HG03175 (cell line): ENCODE data around the gene TGFBR3.

Experiments used
- ATAC-seq: cut with Tn5 transposase; IDR thresholded peaks from one replicate; pipeline ENCODE4 v1.9.1; 2021; ENCODE audit warnings: mild to moderate bottlenecking, moderate library complexity; ENCODE audit not compliant: unreplicated experiment

TGFBR3 gene

GRCh38 chr1:91699339-91699974 is 186.5 kb downstream of the TGFBR3 start:
- no peak for ATAC-seq

DNA sequence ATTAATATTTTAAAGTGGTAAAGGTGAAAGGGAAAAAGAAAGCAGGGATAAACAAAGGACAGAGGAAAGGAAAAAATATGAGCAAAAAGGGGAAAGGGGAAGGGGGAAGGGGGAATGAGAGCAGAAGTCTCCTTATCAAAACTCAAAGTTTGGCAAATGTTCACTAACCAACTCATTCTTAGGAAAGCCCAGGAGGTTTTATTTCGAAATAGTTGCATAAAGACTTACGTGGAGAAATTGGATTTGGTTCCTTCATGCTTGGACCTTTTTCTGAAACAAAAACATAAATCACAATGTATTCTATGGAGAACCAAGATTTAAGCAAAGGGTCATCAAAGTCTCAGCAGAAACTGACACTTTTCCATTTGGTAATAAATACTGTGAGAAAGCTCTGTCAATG is 188.1 kb downstream of the TGFBR3 start:
- no peak for ATAC-seq

- ATAC-seq, result peak; percentile 93
Observed at GRCh38 chr1:91697416-91697815, 188.5 kb downstream of the TGFBR3 start.

DNA sequence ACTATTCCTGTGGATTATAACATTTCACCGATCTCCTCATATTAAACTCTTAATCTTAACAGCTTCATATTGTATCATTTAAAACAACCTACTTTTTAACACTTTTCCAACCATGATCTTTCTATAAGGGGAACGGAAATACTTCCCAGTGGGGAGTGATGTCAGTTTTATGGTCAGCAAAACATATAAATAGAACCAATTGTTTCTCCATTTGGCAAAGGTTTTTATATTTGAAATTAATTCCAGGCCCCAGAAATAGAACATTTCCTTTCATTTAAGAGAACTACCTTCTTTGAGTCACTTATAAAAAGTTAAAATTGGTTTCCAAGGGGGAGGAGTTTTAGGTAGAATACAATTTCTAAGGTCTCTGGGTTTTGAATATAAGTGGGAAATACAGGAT is 189.6 kb downstream of the TGFBR3 start:
- no peak for ATAC-seq

DNA sequence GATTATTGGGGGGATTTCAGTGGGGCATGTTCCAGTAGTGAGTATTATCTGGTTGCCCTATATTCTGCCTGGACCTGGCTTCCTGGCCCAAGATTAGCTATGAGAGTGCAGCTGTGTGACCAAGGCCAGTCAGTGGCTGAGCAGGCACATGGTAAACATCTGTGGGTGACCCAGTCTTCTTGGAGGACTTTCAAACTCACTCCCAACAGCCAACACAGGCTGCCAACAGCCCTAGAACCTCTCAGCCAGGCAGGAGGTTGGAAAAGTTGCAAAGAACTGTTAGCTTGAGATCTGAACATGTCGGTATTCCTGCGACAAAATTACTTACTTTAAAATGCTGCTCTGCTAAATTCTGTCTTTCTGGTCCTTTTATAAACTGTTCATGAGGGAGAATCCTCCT is 192.4 kb downstream of the TGFBR3 start:
- ATAC-seq, result no peak

DNA sequence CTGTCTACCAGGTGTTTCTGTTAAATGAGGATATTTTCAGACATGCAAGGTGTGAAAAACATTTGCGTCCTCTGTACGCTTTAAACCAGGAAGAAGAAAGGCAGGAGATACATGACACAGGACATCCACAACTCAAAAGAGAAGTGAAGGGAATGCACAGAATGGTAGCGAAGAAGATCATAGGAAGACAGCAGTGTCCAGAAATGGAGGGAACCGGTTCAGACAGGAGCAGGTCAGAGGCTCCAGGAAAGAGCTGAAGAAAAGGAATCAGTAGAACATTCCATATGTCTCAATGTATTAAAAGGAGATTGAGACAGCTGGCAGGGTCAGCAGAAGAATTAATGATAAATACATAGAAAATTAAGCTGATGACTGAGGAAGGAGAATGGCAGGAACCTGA is 194.4 kb downstream of the TGFBR3 start:
- no peak for ATAC-seq

DNA sequence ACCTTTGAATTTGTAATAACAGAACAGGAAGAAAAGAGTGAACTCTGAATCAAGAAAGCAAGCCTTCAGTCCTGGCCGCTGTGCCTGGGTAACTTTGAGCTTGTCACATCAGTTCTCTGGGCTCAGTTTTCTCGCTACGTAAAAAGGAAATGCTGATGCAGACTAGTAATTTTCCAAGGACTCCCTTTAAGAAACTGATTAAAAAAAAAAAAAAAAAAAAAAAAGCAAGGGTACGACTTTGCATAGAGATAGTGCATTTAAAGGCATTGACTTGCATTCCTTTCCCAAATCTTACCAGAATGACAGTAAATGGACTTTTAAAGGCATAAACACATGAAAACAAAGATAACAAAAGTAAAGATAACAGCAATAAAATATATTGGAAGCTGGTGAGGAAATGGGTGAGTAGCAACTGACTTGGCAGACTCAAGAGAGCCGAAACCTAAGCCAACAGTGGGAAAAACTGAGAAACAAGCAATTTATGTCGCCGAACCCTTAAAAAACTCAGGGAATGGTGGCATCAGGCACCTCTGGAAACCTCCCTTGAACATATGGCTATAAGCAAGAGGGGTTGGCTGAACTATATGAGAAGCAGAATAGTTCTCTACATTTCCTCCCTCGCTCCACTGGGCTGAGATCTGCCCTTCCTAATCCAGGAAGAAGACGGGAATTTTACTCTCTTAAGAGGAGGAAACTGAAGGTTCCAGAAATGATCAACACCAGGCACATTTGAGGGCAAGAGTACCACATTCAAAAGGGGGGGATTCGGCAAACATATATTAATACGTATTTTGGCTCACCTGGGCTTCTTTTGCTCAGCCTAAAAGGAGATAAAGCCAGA is 196.1 kb downstream of the TGFBR3 start:
- no peak for ATAC-seq

DNA sequence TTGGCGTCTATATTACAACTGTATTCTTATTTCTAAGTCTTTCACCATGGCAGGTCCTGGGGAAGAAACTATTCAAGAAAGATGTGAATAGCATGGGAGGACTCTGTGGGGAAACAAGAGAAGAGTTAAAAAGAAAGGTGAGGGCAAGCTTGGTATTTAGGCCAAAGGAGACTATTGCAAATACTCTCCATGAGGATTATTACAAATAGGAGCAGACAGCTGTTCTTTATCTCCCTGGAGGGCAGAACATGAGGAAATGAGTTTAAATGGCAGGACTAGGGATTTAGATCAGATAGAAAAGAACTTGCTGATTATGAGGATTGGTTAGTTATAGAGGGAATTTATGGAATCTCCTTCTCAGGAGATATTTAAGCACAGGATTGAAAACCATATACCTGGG is 198.5 kb downstream of the TGFBR3 start:
- ATAC-seq, result no peak

DNA sequence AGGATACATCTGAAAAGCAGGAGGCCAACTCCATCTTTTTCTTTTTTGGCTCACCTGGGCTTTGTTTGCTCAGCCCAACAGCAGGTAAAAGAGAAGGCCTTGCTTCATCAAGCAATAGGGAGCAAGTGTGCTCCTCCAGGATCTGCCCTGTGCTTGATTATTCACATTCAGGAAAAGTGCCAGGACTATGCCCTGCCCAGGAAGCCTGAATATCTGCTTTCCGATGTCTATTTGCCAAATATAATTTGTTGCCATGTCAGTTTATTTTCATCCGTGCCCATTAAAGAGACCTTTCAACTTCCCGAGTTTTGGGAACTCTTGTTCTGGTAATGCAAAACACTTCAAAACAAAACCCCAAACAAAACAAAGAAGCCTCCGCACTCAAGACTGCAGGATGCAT is 200.0 kb downstream of the TGFBR3 start:
- no peak for ATAC-seq

GRCh38 chr1:91684481-91685196 is 201.3 kb downstream of the TGFBR3 start:
- ATAC-seq, result no peak

DNA sequence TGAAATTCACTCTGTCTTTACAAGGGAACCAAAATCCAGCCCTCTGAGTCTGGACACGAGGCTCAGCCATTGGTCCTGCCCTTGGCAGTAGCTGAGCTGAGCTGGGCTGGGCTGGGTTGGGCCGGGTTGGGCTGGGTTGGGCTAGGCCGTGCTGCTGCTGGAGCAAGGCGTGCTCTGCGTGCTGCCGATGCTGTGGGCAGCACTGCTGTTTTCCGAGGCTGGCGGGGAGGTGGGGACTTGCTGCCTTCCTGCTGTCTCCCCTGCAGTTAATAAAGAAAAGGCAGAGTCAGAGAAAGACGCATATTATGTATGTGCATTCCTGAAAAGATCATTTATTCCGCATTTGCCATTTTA is 202.4 kb downstream of the TGFBR3 start:
- no peak for ATAC-seq

DNA sequence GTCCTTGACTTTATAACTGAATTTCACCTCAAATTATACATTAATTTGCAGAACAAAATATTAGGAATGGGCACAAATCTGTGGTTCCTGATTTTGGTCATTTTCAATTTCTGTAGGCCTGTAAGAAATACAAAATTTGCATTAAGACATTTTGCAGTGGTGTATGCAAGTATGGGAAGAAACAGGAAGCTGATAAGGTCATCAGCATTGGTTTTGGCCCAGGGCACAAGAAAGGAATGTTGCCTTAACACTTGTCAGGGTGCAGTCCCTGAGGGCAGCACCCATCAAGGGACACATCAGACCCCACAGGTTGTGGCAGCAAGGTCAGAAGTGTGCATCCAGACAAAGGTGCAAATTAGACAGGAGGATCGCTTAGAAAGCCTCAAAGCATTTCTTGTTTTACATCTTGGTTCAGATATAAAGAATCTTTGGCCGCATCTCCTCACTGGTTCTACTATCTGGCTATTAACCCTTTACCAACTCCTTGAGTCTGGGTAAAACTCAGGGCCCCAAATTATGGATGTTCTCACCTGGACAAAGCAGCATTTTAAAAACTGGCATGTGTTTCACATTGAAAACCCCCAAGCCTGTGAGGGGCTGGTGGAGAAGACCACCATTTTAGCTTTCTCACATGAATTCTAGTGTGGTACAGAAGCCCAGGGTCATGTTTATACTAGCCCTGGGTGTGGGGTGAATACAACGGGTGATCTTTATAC is 202.9 kb downstream of the TGFBR3 start:
- no peak for ATAC-seq

- ATAC-seq, result no peak
Observed at GRCh38 chr1:91680556-91681155, 205.3 kb downstream of the TGFBR3 start.

DNA sequence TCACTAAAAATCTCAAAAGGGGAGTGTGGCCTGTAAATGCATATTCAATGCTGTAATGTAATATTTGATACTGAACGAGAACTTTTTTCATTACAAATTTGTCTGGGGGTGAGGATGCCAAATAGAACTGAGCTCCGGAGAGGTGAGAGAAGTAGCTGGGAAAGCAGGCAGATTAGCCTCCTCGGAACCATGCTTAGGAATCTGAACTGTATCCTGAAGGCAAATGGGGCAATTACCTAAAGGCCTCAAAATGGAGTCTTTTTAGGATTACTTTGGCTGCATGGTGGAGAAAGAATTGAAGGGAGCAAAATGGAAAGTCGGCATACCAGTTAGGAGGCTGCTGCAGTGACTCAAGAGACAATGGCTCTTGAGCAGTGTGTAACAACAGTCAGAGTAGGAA is 206.5 kb downstream of the TGFBR3 start:
- no peak for ATAC-seq

DNA sequence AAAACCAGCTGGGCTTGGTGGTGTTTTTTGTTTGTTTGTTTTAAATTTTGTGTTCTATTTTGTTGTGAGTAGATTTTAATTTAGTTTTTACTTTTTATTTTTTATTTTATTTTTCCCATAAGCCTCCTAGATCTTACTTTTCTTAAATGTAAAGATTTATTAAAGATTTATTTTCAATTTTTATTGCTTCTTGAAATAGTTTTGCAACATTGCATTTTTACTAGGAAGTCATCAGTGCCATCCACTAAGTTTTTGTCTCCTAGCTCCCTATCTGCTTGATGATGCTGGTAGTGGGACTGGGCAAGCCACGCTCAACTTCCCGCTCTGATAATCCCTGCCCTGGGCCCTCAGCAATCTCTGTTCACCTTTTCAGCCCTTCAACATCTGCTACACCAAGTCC is 209.9 kb downstream of the TGFBR3 start:
- ATAC-seq, result no peak

DNA sequence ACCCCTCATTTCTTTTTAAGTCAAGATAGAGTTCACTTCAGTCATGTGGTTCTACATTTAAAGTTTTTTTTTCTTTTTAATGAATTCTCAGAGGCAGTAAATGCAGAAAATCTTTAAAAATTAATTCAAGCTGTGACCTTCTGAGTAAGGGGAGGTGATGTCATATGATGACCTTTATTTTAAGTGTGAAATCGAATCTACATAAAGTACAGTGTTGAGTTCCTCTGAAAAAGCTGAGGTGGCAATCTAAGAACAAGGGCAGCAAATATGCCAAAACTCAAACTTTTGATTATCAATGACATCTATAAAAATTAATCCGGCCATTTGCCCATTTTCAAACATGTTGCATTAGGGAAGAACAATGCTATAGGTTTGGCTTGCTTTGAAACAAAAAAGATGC is 211.8 kb downstream of the TGFBR3 start:
- ATAC-seq, result no peak

DNA sequence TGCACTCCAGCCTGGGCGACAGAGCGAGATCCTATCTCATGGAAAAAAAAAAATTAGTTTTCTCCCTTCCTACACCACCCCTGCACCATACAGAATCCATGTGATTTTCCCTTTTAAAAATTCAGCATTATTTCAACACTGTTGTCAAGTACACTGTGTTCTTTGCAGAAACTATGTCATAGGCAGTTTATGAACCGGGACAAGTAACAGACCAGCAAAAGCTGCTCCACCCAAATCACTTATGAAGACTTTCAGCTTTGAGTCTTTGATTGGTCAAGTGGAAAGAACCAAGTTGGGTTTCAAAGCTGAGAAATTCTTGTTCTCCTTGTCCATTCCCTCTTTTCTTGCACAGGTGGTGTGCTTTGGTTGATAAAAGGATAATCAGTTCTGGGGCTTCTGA is 212.3 kb downstream of the TGFBR3 start:
- no peak for ATAC-seq

GRCh38 chr1:91672601-91673161 is 213.3 kb downstream of the TGFBR3 start:
- no peak for ATAC-seq

DNA sequence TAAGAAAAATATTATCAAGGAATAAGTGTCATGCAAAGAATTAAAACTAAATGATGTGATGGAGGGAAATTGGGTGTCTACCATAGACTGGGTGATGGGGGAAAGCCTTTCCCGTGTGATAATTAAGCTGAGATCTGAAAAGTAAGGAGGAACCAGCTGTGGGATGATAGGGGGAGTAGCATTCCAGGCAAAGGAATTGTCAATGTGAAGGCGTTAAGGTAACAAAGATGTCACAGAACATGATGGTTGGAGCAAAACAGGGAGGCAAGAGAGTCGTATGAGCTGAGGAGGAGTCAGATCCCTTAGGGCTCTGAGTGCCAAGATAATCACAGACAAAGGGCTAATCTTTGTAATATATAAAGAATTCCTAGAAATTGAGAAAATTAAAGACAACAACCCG is 215.2 kb downstream of the TGFBR3 start:
- ATAC-seq, result no peak

GRCh38 chr1:91669584-91670350 is 216.2 kb downstream of the TGFBR3 start:
- no peak for ATAC-seq
